GM19452 (cell line): ENCODE measurements around the gene UNC79.
"Not testable (repeated sequence)": the region's sequence is repeated elsewhere in the genome, so short reads cannot be mapped to it uniquely, and the experiment has no call there.

Source experiments
- ATAC-seq: cut with Tn5 transposase; IDR thresholded peaks from one replicate; pipeline ENCODE4 v1.9.1; 2021; ENCODE audit not compliant: unreplicated experiment

Gene UNC79

GRCh38 chr14:93430315-93431035 is at the start of gene UNC79:
Gene UNC79, plus strand, starts transcription at chr14:93430939. Its CDS starts 91 bp downstream, at chr14:93431030.
- ATAC-seq, result no peak

- no peak for ATAC-seq
Measured at GRCh38 chr14:93381644-93382043, 49.1 kb upstream of the UNC79 start.

- not testable (repeated sequence) for ATAC-seq
Measured at GRCh38 chr14:93384256-93384655, 46.5 kb upstream of the UNC79 start.

GRCh38 chr14:93395231-93395630 is 35.5 kb upstream of the UNC79 start:
- no peak for ATAC-seq

GRCh38 chr14:93396456-93396855 is 34.3 kb upstream of the UNC79 start:
- ATAC-seq, result no peak

GRCh38 chr14:93398491-93398890 is 32.2 kb upstream of the UNC79 start:
- no peak for ATAC-seq

GRCh38 chr14:93402951-93403350 is 27.8 kb upstream of the UNC79 start:
- no peak for ATAC-seq

GRCh38 chr14:93410021-93410420 is 20.7 kb upstream of the UNC79 start:
- no peak for ATAC-seq

GRCh38 chr14:93410893-93411292 is 19.8 kb upstream of the UNC79 start:
- no peak for ATAC-seq

- not testable (repeated sequence) for ATAC-seq
Measured at GRCh38 chr14:93425136-93425535, 5.6 kb upstream of the UNC79 start.

GRCh38 chr14:93426750-93427149 is 4.0 kb upstream of the UNC79 start:
- no peak for ATAC-seq

GRCh38 chr14:93431036-93431670 is 414 bp downstream of the UNC79 start:
- ATAC-seq, result no peak

GRCh38 chr14:93454224-93454623 is 23.5 kb downstream of the UNC79 start:
- ATAC-seq, result no peak

- ATAC-seq, result no peak
Measured at GRCh38 chr14:93456356-93456755, 25.6 kb downstream of the UNC79 start.

- no peak for ATAC-seq
Measured at GRCh38 chr14:93458234-93458633, 27.5 kb downstream of the UNC79 start.

GRCh38 chr14:93462479-93462878 is 31.7 kb downstream of the UNC79 start:
- ATAC-seq, result no peak

- ATAC-seq, result no peak
Measured at GRCh38 chr14:93464271-93464670, 33.5 kb downstream of the UNC79 start.

GRCh38 chr14:93475471-93475870 is 44.7 kb downstream of the UNC79 start:
- no peak for ATAC-seq

GRCh38 chr14:93476305-93476704 is 45.6 kb downstream of the UNC79 start:
- no peak for ATAC-seq

- ATAC-seq, result not testable (repeated sequence)
Measured at GRCh38 chr14:93479074-93479473, 48.3 kb downstream of the UNC79 start.

- ATAC-seq, result no peak
Measured at GRCh38 chr14:93480867-93481266, 50.1 kb downstream of the UNC79 start.

- ATAC-seq, result no peak
Measured at GRCh38 chr14:93481758-93482157, 51.0 kb downstream of the UNC79 start.

GRCh38 chr14:93490001-93490400 is 59.3 kb downstream of the UNC79 start:
- ATAC-seq, result no peak
